GM11168 (cell line): ENCODE measurements around the gene ABLIM2.

Experiments
- in situ Hi-C: fragments of 300-500 bp; cut with MboI; formaldehyde crosslinking; loops from one replicate; pipeline ENCODE4 v1.12.0; 2022; ENCODE audit warnings: low sequenced_read_pairs; ENCODE audit not compliant: unreplicated experiment

ABLIM2 gene

DNA sequence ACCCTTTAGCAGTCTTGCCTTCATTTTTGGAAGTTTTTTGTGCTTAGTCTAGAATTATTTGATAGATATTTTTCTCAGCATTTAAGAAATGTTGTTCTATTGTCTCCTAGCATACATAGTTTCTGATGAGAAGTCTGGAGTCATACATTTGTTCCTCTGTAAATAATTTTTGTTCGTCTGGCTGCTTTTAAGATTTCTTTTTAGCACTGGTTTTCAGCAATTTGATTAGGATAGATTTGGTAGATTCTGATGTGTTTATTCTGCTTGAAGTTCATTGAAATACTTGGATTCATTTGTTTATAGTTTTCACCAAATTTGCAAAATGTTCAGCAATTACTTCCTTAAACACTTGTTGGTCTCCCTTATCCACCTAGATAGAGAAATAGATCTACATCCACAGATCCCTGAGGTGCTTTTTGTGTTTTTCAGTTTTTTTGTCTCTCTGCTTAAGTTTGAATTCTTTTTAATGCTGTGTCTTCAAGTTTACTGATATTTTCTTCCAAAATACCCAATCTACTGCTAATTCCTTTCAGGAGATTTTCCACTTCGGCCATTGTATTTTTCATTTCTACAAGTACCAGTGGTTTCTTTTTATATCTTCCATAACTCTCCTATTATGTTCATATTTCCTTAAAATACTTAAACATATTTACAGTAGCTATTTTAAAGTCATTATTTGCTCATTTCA is 64.9 kb downstream of the ABLIM2 start:
- in situ Hi-C loops: no loop called here

DNA sequence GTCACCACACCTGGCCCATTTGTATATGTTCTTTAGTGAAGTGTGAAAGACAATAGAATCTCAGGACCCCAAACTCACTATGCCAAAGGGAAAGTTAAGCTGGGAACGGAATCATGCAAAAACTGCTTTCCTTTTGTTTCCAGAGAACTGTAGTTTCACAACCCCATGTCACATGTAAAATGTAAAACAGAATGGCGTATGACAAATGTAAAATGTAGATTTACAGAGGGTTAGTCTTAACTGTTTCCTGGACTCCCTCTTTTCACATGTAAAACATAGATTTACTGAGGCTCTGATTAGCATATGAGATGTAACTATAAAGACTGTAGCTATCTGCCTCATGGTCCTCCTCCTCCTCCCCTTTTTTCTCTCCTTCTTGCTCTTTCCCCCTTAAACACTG is 66.3 kb downstream of the ABLIM2 start:
- in situ Hi-C loops: no loop called here

DNA sequence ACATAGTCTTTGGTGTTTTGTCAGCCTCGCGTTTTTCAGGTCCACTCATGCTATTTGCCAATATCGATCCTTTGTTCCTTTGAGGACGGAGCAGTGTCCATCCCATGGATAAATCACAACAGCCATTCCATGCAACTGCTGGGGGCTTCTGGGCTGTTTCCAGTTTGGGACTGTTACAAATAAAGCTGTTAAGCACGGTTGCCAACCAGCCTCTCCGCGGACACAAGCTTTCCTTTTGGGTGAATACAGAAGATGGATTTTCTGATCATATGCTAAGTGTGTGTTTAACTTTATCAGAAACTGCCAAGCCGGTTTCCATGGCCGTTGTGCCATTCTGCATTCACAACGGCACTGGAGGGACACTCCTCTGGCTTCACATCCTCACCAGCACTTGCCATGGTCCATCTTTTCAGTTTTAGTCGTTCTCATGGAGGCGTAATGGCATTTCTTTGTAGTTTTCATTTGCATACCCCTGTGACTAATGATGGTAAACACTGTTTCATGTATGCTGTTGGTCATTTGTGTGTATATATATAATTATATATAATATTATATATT is 67.8 kb downstream of the ABLIM2 start:
- in situ Hi-C loops: no loop called here

DNA sequence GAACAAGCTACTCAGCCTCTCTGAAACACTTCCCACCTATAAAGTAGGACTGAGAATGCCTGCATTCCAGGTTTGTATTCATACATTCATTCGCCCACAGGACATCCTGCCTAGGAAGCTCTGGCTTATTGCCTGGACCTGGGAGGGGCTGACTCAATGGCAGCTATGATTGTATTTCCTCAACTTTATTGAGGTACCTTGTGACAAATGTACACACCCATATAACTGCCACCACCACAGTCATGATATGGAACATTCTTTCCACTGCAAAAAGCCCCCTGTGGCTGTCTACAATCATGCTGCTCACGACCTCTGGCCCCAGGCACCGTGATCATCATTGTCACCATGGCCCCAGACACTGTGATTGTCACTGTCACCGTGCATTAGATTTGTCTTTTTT is 68.3 kb downstream of the ABLIM2 start:
- in situ Hi-C loops: no loop called here

GRCh38 chr4:8089862-8090261 is 68.8 kb downstream of the ABLIM2 start:
- in situ Hi-C loops: no loop called here

DNA sequence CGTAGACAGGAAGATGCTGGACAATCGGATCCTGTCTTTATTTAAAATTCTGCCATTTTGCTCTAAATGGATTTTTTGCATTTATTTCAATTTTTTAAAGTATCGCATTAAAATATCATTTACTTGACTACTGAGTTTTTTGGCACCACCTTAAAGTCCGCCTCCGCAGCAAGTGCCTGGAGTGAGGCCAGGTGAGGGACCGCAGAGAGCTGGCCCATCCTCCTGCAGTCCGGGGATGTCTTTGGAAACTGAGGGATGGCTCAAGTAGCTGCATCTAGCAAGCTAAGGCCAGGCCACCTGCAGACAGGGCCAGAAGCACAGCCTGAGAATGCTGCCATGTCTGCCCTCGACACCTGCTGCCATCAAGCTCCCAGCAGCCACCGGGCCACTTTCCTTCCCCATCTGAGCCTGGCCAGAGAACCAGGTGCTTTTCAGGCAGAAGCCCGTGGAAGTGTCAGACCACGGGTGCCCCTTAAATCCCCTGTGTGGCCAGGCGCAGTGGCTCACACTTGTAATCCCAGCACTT is 69.6 kb downstream of the ABLIM2 start:
- in situ Hi-C loops: no loop called here

DNA sequence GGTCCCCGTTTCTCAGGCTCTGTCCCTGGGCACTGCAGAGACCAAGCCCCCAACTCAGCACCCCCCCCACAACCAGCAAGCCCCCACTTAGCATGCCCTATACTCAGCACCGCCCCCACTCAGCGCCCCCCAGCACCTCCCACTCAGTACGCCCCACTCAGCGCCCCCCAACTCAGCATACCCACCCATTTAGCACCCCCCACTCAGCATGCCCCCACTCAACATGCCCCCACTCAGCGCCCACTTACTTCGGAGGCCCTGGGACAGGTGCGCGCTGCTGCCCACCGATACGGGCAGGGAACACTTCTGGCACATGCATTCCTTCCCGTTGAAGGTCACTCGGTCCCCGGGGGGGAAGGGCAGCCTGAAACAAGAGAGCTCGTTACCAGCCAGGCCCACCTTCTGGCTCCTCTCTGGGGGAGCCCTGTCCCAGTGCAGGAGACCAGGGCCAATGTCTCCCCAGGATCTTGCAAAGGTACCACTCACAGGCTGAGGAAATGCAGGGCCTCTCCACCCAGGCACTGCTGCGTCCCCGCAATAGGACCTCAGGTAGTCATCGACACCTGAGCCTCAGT is 70.6 kb downstream of the ABLIM2 start:
- in situ Hi-C loops: no loop called here

GRCh38 chr4:8086783-8087445 is 71.7 kb downstream of the ABLIM2 start:
- in situ Hi-C loops: no loop called here

DNA sequence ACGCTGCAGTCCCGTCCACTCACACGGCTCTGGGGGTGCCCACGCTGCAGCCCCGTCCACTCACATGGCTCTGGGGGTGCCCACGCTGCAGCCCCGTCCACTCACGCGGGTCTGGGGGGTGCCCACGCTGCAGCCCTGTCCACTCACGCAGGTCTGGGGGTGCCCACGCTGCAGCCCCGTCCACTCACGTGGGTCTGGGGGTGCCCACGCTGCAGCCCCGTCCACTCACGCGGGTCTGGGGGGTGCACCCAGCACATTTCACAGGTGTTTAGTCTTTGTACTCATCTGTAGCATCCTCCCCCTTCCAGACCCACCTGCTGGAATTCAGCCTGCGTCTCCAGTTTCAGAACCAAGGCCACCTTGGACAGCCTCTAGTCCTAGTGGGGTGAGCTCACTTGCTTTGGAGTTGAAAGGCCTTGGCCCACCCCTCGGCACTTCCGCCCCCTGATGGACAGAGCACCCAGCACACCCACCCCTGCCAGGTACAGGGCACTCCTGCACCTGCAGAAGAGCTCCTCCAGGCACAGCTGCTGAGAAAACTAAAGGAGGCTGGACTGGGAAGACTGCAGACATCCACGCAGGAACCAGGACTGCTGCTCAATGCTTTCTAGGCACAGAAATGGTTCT is 73.0 kb downstream of the ABLIM2 start:
- in situ Hi-C loops: no loop called here

GRCh38 chr4:8084712-8085490 is 73.7 kb downstream of the ABLIM2 start:
- in situ Hi-C loops: no loop called here

GRCh38 chr4:8084031-8084660 is 74.5 kb downstream of the ABLIM2 start:
- in situ Hi-C loops: no loop called here

DNA sequence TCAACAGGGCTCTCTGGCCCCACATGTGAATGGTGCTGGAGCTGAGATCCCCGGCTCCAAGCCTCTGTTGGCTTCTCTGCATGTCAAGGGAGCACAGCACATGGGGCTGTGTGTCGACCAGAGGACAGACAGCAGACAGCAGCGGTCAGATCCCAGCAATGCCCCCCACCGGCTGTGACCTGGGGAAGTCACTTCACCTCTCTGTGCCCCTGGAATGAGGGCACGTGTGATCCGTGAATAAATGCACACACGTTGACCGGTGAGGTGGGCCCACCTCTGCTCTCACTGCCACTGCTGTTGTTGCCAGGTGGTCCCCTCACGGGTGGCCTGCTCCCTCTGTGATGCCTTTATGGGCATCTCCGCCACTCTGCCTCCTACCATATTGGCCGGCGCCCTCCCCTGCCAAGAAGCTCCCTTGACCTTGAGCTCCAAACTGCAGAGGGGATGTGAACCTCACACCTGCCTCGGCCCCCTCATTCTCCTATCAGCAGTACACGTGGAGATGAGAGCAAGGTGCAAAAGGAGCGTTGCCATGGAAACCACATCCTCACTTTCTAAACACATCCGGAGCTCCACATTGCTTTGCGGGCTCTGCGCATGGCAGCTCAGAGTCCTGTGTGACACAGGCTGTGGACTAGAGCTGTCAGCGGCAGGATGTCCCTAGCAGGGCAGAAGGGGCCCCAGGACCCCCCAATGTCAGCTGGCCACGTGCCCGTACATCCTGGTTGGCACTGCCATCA is 75.4 kb downstream of the ABLIM2 start:
- in situ Hi-C loops: no loop called here

DNA sequence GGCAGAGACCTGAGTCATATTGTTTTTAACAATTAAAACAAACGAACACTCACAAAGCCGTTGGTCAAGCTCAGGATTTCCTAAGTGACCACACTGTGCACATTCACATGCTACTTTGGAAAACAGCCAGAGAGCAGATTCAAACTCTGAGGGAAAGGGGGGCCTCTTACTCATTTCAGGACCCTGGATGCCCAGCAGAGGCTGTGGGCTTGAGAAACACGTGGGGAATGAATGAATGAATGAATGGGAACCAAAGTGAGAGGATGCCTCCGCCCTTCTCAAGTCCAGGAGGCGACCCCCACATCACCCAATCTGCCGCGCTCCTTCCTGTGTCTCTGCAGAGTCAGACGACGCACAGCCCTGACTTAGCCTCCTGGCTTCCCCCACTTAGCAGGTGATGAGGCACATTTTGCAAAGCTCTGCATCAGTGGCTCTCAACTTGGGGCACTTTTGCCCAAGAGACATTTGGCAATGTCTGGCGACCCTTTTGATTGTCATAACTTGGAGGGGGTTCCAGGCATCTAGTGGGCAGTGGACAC is 76.0 kb downstream of the ABLIM2 start:
- in situ Hi-C loops: no loop called here

- in situ Hi-C loops: no loop called here
Observed at GRCh38 chr4:8081621-8082516, 76.7 kb downstream of the ABLIM2 start.

DNA sequence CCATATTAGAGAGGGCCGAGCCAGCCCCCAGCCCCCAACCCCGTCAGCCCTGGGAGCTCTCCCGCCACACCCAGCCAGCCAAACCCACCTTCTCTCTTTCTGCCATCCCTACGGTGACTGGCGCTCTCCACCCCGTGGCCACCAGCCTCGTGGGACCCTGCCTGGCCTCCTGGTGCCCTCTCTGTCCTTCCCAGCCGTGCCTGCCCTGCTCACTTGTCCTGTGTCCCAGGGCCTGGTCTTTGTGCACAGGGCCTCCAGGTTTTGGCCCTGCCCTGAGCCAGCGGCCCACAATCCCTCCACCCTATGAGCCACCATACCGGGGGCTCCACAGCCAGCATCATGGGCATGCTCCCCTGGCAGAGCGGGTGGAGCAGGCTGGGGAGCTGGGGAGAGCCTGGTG is 77.4 kb downstream of the ABLIM2 start:
- in situ Hi-C loops: no loop called here

- in situ Hi-C loops: no loop called here
Observed at GRCh38 chr4:8080754-8081065, 77.9 kb downstream of the ABLIM2 start.

DNA sequence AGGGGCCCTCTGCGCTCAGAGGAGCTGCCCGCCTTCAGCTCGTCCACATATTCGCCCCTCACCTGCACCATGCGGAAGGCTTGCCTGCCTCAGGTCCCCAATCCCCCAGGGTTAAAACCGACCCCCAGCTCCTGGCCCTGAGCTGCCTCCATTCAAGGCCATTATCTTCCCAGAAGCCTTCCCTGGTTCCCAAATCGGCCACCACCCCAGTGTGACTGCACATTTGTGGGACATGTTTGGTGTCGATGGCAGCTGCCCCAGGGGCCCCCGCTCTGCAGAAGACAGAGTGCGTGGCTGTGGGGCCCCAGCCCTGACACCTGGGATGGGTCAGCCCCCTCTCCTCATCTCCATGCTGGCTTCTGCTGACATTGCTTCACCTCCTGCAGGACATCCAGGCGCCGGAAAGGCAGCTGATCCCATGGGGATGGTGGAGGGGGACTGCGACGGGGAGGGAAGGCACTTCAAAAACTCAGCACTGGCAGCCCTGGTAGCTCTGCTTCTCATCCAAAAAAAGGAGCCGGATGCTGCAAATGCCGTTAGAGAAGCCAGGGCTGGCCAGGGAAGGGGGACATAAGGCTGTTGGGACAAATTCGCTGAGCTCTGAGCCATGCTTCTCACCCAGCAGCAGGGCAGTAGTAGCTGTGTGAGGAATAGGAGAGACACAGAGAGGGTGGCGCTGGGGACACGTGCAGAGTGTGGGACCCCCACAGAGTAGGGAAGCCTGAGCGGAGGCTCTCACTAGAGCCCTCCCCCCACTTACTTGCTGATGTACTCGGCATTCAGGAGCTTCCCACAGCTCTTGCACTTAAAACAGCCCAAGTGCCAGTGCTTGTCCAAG is 78.5 kb downstream of the ABLIM2 start:
- in situ Hi-C loops: no loop called here
